CD14-positive monocyte (primary cell): ENCODE measurements around the gene PRXL2C. TPM values are rescaled to one million over a fixed set of nuclear protein-coding genes. Genes with fewer than 3 reads are reported as not detected.
A peak's percentile ranks its signal among the peaks of the same experiment; 100 is the strongest.

Source experiments
- DNase-seq, 3 donors: peaks; one replicate each; pipeline ENCODE4 v3.0.0-alpha.2; 2011 to 2022
- H2AFZ ChIP-seq: 2 replicates; pipeline ENCODE4 v1.6.0; 2012; ENCODE audit warnings: mild to moderate bottlenecking, low read depth, low read length, inconsistent platforms; ENCODE audit not compliant: insufficient read depth, poor library complexity, severe bottlenecking
- H3K27ac ChIP-seq, 2 donors: 1 replicate in 1 of 2; 2 replicates in 1 of 2; pipeline ENCODE4 v1.5.1; 2012 to 2013; ENCODE audit warnings: low read length in 2 of 2, control low read depth in 1 of 2, inconsistent platforms in 1 of 2, low read depth in 1 of 2, mild to moderate bottlenecking in 1 of 2
- H3K27me3 ChIP-seq, 2 donors: one replicate each; pipeline versions ENCODE4 v1.6.0 to v1.6.1; 2011 to 2013; ENCODE audit warnings: low read length in 2 of 2; ENCODE audit not compliant: control insufficient read depth in 2 of 2, insufficient read depth in 2 of 2
- H3K36me3 ChIP-seq, 2 donors: replicated peaks in 1 of 2; 1 replicate in 1 of 2; 2 replicates in 1 of 2; pipeline versions ENCODE4 v1.5.1 to v1.6.1; 2012 to 2013; ENCODE audit warnings: low read length in 2 of 2, control low read depth in 1 of 2, inconsistent platforms in 1 of 2, mild to moderate bottlenecking in 1 of 2; ENCODE audit not compliant: insufficient read depth in 2 of 2, control insufficient read depth in 1 of 2
- H3K4me1 ChIP-seq, 2 donors: 1 replicate in 1 of 2; 2 replicates in 1 of 2; pipeline versions ENCODE4 v1.5.1 to v1.6.1; 2012 to 2013; ENCODE audit warnings: low read length in 2 of 2, control low read depth in 1 of 2, inconsistent platforms in 1 of 2, mild to moderate bottlenecking in 1 of 2, moderate library complexity in 1 of 2; ENCODE audit not compliant: insufficient read depth in 2 of 2, control insufficient read depth in 1 of 2
- H3K4me2 ChIP-seq: replicated peaks from 2 replicates; pipeline ENCODE3; 2012; ENCODE audit warnings: low read length, moderate library complexity, mild to moderate bottlenecking; ENCODE audit not compliant: poor library complexity, severe bottlenecking; ENCODE audit errors: extremely low read depth
- H3K4me3 ChIP-seq, 3 experiments: fragments of 200-600 bp in 1 of 3; sonication (generic) in 1 of 3; replicated peaks in 1 of 3; 1 replicate in 2 of 3; 2 replicates in 1 of 3; pipeline ENCODE4 v1.5.1; 2011 to 2013; ENCODE audit warnings: low read length in 3 of 3, mild to moderate bottlenecking in 3 of 3, control low read depth in 2 of 3, low read depth in 2 of 3, inconsistent platforms in 1 of 3, moderate library complexity in 1 of 3
- H3K79me2 ChIP-seq: 2 replicates; pipeline ENCODE4 v1.6.0; 2012; ENCODE audit warnings: mild to moderate bottlenecking, control low read depth, inconsistent platforms, low read length, moderate library complexity; ENCODE audit not compliant: insufficient read depth
- H3K9ac ChIP-seq: 2 replicates; pipeline ENCODE4 v1.6.0; 2017; ENCODE audit warnings: low read length, mild to moderate bottlenecking; ENCODE audit not compliant: insufficient read depth, poor library complexity, severe bottlenecking
- H3K9me3 ChIP-seq, 2 donors: replicated peaks in 1 of 2; 1 replicate in 1 of 2; 2 replicates in 1 of 2; pipeline versions ENCODE4 v1.5.1 to v1.6.1; 2012 to 2013; ENCODE audit warnings: low read length in 2 of 2, control low read depth in 1 of 2; ENCODE audit not compliant: control insufficient read depth in 1 of 2, insufficient read depth in 1 of 2
- H4K20me1 ChIP-seq: 2 replicates; pipeline ENCODE4 v1.6.0; 2012; ENCODE audit warnings: mild to moderate bottlenecking, low read length, control low read depth, moderate library complexity; ENCODE audit not compliant: insufficient read depth
- H3K27ac Mint-ChIP-seq, 7 donors: one replicate each; pipeline ENCODE4 v1.8.0; 2020; ENCODE audit warnings: mild to moderate bottlenecking in 7 of 7, mixed read lengths in 7 of 7, moderate library complexity in 6 of 7, inconsistent platforms in 2 of 7
- H3K27me3 Mint-ChIP-seq, 3 donors: one replicate each; pipeline ENCODE4 v1.8.0; 2021 to 2022; ENCODE audit warnings: low read depth in 3 of 3, mild to moderate bottlenecking in 3 of 3, mixed read lengths in 3 of 3, moderate library complexity in 3 of 3, inconsistent platforms in 1 of 3
- H3K36me3 Mint-ChIP-seq, 2 donors: one replicate each; pipeline ENCODE4 v1.8.0; 2020; ENCODE audit warnings: mixed read lengths in 2 of 2, inconsistent platforms in 1 of 2, mild to moderate bottlenecking in 1 of 2
- H3K4me1 Mint-ChIP-seq: one replicate; pipeline ENCODE4 v1.8.0; 2020; ENCODE audit warnings: mild to moderate bottlenecking, mixed read lengths
- H3K4me3 Mint-ChIP-seq, 2 donors: one replicate each; pipeline ENCODE4 v1.8.0; 2020; ENCODE audit warnings: mild to moderate bottlenecking in 2 of 2, mixed read lengths in 2 of 2, moderate library complexity in 1 of 2
- H3K9me3 Mint-ChIP-seq, 7 donors: one replicate each; pipeline ENCODE4 v1.8.0; 2020 to 2022; ENCODE audit warnings: mixed read lengths in 7 of 7, mild to moderate bottlenecking in 6 of 7, moderate library complexity in 6 of 7, inconsistent platforms in 2 of 7
- WGBS: methylation state at CpG from one replicate; pipeline ENCODE4 v1.1.5; 2013; ENCODE audit warnings: missing lambda C conversion rate; ENCODE audit not compliant: insufficient coverage; 5-methylcytosine and 5-hydroxymethylcytosine counted together
- intact Hi-C, 2 donors: fragments of 100-400 bp; cut with micrococcal nuclease; formaldehyde crosslinking; loops; one replicate each; pipeline versions ENCODE4 v1.15.0 to v1.15.1; 2023
- polyA plus RNA-seq, 3 donors: library from polyadenylated mRNA; depleted of rRNA in 1 of 3; unstranded in 2 of 3; stranded (reverse) in 1 of 3; fragments of 300-500 nt in 2 of 3; fragments of >200 nt in 1 of 3; fragmentation: Illumina TruSeq in 2 of 3; gene quantifications; 1 replicate in 2 of 3; 2 replicates in 1 of 3; pipeline ENCODE4 v1.2.3, GENCODE V29; 2012 to 2021
- TF ChIP-seq, protein P1 (sequence below): fragments of 200-600 bp; IDR thresholded peaks from one replicate; pipeline ENCODE4 v1.8.0; 2022; ENCODE audit warnings: antibody characterized with exemption, mild to moderate bottlenecking

PRXL2C gene
- polyA plus RNA-seq, 3 donors, result 9.2 to 14.6 (median 9.3) TPM

DNA sequence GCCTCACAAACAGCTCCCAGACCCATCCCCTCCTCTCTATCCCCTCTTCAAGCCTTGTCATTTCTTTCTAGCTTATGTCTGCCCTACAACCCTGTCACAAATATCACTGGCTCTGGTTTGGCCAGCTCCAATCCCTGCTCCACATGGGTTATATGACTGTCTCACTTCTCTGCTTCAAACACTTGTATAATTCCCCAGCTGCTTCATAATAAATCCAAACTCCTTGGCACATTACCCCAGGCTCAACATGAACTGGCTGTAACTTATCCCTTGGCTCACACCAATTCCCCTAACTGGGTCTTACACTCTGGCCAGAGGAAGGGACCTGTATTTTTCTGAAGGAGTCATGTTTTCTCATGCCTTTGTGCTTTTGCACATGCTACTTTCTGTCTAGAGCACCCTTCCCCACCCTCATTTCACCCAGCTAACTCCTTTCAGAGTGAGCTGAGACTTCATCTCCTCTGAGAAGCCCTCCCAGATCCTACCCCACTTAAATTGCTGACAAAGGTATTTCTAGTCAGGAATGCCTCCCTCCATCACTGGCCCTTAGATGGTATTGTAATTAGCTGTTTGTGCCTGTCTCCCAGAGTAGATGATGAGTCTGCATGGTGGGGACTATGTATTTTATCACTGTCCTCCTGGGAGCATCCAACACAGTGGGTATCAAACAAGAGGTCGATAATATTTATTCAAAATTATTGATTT lies 5.3 kb downstream of the PRXL2C start:
- H3K79me2 ChIP-seq, result no peaks in the 10 kb centered on the region
- no peak overlapping the region for H3K4me3 ChIP-seq
- Mint-ChIP-seq H3K27ac (peak overlapping the region in 5 of 7 donors; percentile 3 to 78 (median 42)), H3K4me1 (peaks cover 25% of the 10 kb centered on the region), H3K36me3 (peaks cover 37 to 50% of the 10 kb centered on the region in 2 donors), H3K9me3 (no peaks in the 10 kb centered on the region), H3K27me3 (no peaks in the 10 kb centered on the region), H3K4me3 (no peak overlapping the region)
- H4K20me1 ChIP-seq, result no peaks in the 10 kb centered on the region
- no peak overlapping the region for H3K4me2 ChIP-seq
- no peak for DNase-seq
- no peak overlapping the region for H3K9ac ChIP-seq
- H3K36me3 ChIP-seq, result peaks cover 21 to 31% of the 10 kb centered on the region in 2 donors
- WGBS, result no CpG with 5 or more reads among the region's 1 CpG
- H3K4me1 ChIP-seq, result peaks cover 24 to 32% of the 10 kb centered on the region in 2 donors
- no peak overlapping the region for H3K27ac ChIP-seq
- intact Hi-C loops, result loop anchor here (10.0 kb wide), 3 partner anchors 85 to 235 kb away; partner anchors contain the start of gene ZNF367 (in 1 of the 2)
- H3K9me3 ChIP-seq, result no peaks in the 10 kb centered on the region
- H3K27me3 ChIP-seq, result no peaks in the 10 kb centered on the region
- TF ChIP-seq, protein P1, sequence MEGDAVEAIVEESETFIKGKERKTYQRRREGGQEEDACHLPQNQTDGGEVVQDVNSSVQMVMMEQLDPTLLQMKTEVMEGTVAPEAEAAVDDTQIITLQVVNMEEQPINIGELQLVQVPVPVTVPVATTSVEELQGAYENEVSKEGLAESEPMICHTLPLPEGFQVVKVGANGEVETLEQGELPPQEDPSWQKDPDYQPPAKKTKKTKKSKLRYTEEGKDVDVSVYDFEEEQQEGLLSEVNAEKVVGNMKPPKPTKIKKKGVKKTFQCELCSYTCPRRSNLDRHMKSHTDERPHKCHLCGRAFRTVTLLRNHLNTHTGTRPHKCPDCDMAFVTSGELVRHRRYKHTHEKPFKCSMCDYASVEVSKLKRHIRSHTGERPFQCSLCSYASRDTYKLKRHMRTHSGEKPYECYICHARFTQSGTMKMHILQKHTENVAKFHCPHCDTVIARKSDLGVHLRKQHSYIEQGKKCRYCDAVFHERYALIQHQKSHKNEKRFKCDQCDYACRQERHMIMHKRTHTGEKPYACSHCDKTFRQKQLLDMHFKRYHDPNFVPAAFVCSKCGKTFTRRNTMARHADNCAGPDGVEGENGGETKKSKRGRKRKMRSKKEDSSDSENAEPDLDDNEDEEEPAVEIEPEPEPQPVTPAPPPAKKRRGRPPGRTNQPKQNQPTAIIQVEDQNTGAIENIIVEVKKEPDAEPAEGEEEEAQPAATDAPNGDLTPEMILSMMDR, result no peak
- no peak overlapping the region for H2AFZ ChIP-seq

DNA sequence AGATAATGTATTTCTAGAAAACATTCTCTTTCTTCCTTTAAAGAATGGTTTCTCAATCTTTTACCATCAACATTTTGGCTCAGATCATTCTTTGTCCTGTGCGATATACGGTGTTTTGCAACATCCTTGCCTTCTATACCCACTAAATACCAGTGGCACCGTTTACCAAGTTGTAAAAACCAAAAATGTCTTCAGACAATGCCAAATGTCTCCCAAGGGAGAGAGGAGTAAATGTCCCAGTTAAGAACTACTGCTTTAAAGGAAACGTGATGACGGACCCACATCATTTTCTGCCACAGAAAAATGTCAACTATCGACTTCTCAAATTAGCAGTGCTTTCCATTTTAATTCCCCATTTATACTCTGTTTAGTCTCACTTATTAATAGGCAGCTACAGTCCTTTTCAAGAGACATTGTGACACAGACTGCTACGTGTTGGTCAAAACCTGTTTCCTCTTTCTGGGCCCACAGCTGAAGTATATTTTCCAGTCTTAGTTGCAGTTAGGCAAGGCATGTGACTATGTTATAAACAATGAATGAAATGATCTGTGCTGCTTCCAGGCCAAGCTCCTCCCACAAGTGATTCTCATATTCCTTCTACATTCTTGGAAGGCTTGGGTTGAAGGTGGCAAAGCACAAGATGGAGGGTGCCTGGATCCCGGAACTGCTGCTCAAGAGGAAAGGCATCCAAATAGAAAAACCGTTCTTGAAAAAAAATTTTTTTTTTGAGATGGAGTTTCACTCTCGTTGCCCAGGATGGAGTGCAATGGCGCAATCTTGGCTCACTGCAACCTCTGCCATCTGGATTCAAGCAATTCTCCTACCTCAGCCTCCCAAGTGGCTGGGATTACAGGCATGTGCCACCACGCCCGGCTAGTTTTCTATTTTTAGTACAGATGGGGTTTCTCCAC lies 8.8 kb downstream of the PRXL2C start:
- Mint-ChIP-seq H3K27me3 (no peaks in the 10 kb centered on the region), H3K36me3 (peaks cover 42 to 69% of the 10 kb centered on the region in 2 donors), H3K4me1 (peaks cover 18% of the 10 kb centered on the region), H3K9me3 (no peaks in the 10 kb centered on the region), H3K4me3 (peak overlapping the region; percentile 67 to 69), H3K27ac (peak overlapping the region; percentile 87 to 94 (median 92))
- H3K9me3 ChIP-seq, result no peaks in the 10 kb centered on the region
- no peaks in the 10 kb centered on the region for H3K27me3 ChIP-seq
- intact Hi-C loops, result no loop called here
- 0% methylated on average over 5 of the region's 13 CpGs for WGBS
- peak overlapping the region; percentile 64 to 90 for H3K27ac ChIP-seq
- DNase-seq, result peak; percentile 83 to 85 (median 85)
- H3K4me3 ChIP-seq, result peak overlapping the region in 2 of 3 experiments; percentile 42 to 62
- peaks cover 26 to 52% of the 10 kb centered on the region in 2 donors for H3K36me3 ChIP-seq
- TF ChIP-seq, protein P1, result no peak
- H3K79me2 ChIP-seq, result no peaks in the 10 kb centered on the region
- peaks cover 19 to 21% of the 10 kb centered on the region in 2 donors for H3K4me1 ChIP-seq
- peak overlapping the region; percentile 66 for H2AFZ ChIP-seq
- peak overlapping the region; percentile 24 for H3K9ac ChIP-seq
- H3K4me2 ChIP-seq, result peak overlapping the region; percentile 63
- no peaks in the 10 kb centered on the region for H4K20me1 ChIP-seq
